Measurements from ENCODE around the gene GPR137.

The GPR137 gene

DNA sequence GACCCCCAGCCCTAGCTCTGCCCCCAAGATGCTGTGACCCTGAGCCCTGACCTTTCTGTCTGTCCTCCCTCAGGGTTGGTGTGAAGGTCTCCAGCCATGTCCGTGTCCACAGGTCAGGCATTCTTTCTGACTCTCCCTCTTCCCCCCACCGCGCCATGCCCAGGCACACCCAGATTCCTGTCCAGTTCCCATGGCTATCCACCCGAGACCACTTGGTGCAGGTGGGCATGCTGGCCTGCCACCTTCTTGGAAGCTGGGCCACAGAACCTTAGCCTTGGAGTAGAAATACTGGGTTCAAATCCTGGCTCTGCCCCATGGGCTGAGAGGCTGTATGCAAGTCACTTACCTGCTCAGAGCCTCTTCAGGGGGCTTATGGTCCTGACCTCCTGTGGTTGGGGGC, 36.6 kb upstream of the GPR137 start:
- DNase-seq = no peak

GRCh38 chr11:64249563-64250414, 35.9 kb upstream of the GPR137 start:
- no peak for DNase-seq

GRCh38 chr11:64250415-64251015, 35.1 kb upstream of the GPR137 start:
- no peak for DNase-seq

DNA sequence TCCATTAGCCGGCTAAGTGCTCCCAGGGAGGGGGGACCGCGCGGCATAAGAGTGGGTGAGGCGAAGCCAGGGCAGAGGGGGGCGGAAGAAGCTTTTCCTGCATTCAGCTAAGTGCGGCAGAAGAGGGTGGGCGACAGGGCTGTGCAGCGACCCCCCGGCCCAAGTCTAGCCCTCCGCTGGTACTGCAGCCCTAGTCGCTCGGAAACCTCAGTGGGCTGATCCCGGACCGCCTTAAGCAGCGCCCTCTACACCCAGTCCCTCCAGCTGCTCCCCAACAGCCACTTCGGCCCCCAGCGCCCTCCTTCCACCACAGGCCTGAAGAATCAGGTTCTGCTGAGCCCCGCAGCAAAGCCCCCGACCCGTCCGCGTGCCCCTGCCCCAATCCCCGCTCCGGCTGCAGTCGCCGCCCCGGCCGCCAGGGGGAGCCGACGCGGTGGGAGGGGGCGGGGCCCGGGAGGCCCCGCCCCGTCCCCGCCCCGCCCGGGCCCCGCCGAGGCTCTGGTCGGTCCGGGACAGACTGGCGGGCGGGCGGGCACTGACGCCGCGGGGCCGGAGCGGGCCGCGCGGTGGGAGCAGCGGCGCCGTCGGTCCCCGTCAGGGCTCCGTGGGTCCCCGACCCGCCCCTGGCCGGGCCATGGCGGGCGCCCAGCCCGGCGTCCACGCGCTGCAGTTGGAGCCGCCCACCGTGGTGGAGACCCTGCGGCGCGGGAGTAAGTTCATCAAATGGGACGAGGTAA, 34.5 kb upstream of the GPR137 start, which contains the start of gene PLCB3:
Gene PLCB3 (plus strand): TSS at position 515 of the 737 bp plus-strand sequence. CDS start 120 bp downstream, at position 635.
- DNase-seq = peak; percentile 51

DNA sequence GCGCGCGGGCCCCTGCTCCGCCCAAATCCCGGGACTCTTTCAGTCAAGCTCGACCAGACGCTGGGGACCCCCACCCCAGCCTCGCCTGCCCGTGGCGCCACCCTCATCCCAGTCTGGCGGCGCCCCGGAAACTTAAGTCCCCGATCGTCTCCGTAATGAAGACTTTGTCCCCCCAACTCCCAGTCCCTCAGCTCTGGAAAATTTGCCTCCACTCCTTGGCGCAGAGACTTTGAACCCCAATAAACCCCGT, 34.0 kb upstream of the GPR137 start:
- DNase-seq = no peak

DNA sequence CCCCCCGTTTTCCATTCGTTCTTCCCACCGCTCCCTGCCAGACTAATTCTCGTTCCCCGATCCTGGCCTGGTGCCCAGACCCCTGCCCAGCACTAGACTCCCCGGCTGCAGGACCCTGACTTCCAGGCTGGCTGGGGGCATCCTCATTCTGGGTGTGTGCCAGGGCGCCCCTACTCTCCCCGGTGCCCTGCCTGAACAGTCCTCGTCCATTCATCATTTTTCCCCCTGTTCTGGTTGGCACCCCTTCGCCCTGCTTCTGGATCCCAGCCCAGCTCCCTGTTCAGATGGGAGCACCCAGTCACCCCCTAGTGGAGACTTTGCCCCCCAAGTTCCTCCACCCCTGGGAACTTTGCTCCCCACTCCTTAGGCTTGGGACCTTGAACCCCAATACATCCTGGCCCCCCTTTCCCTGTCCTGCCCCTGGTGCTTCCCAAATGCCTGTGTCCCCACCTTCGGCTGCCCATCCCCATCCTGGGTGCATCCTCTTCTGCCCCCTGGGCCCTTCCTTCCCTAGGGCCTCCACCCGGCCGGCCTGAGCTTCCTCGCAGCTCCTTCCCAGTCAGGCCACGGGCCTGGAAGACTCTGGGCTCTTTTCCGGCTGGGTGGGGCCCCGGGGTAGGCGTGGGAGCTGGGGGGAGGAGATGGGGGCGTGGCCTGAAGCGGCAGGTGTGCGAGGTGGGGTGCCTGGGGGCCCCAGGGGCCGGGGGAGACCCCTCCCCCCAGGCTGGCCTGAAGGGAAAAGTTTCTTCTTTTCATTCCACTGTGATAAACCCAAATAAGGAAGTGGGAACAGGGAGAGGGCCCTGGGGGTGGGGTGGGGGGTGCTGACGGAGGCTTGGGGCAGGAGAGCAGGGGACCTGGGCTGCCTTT, 33.4 kb upstream of the GPR137 start:
- peak; percentile 24 for DNase-seq

DNA sequence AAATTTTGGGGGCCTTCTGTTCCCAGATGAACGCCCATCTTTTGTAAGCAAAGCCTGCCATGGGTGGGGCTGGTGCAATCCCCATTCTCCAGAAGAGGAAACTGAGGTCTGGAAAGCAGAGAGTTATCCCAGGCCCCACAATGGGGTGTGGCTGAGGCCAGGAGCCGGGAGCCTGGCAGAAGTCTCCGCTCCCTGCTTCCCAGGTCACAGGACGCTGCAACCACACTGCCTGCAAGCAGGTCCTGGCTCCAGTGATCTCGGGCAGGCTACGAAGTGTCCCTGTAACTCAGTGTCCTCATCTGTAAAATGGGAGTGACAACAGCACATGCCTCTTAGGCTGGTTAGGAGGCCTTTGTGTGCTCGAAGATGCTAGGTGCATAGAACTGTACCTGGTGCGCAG, 32.6 kb upstream of the GPR137 start:
- no peak for DNase-seq

- DNase-seq = no peak
Measured at GRCh38 chr11:64253481-64253880, 32.2 kb upstream of the GPR137 start.

DNA sequence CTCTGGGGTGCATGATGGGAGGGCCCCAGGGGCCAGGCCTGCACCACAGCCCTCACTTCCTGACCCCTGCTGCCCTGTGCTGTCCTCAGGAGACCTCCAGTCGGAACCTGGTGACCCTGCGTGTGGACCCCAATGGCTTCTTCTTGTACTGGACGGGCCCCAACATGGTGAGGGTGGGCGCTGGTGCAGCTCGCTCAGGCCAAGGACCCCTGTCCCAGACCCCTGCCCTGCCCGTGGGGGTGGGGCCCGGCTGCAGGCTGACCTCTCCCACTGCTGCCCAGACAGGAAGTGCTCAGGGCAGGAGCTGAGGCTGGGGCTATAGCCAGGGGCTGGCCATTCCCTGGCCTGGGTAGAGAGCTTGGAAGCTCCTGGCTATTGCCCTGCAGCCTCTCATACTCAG, 31.3 kb upstream of the GPR137 start:
- no peak for DNase-seq

DNA sequence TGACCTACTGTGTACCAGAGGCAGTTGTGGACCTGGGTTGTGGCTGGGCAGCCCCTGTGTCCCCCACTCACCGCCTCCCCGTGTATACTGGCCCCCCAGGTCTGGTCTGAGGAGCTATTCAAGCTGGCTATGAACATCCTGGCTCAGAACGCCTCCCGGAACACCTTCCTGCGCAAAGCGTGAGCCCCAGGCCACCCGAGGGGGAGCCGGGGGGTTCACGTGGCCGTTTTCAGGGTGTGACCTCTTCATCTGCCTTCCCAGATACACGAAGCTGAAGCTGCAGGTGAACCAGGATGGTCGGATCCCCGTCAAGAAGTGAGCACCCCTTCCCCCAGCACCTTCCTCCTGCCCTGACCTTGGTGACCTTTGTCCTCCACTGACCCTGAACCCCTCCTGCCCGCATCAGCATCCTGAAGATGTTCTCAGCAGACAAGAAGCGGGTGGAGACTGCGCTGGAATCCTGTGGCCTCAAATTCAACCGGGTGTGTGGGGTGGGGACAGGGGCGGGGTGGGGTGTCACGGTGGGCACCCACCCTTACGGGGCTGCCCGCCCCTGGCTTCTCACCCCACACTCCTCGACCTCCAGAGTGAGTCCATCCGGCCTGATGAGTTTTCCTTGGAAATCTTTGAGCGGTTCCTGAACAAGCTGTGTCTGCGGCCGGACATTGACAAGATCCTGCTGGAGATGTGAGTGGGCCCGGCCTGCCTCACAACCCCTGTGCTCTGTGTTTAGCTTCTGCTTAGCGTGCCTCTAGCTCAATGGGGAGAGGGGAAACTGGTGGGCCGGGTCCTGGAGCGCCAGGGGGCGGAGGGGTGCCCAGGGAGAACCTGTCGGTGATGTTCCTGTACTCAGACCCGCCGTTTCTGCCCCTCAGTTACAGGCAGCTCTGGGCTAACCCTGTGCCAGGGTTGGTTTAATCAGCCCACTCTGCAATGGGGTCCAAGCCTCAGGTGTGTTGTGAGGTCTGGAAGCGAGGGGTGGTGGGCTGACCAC, 30.2 kb upstream of the GPR137 start:
- DNase-seq = no peak

- DNase-seq = no peak
Measured at GRCh38 chr11:64256300-64256699, 29.3 kb upstream of the GPR137 start.

DNA sequence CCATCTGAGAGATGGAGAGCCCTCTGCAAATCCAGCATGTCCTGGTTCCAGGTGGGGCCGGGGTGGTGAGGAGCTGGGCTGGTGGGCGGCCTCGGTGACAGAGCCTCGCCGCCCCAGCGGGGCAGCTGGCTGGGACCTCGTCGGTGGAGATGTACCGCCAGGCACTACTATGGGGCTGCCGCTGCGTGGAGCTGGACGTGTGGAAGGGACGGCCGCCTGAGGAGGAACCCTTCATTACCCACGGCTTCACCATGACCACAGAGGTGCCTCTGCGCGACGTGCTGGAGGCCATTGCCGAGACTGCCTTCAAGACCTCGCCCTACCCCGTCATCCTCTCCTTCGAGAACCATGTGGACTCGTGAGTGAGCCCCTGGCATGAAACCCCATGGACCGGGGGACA, 27.3 kb upstream of the GPR137 start:
- no peak for DNase-seq

DNA sequence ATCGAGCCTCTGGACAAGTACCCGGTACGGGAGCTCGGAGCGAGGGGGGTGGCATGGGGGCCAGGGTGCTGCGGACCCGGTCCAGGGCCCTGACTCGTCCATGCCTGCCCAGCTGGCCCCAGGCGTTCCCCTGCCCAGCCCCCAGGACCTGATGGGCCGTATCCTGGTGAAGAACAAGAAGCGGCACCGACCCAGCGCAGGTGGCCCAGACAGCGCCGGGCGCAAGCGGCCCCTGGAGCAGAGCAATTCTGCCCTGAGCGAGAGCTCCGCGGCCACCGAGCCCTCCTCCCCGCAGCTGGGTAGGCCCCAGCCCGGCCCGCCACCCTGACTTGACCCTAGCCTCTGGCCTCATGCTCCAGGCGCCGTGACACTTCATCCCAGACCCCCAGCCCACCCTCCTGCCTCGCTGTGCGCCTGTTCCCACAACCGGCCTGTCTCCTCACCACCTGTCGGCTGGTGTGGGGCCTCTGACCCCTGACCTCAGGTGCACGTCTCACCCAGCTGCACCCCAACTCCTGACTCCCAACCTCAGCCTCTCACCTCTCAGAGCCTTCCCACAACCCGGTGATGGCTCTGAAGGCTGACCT, 26.6 kb upstream of the GPR137 start:
- DNase-seq = no peak

DNA sequence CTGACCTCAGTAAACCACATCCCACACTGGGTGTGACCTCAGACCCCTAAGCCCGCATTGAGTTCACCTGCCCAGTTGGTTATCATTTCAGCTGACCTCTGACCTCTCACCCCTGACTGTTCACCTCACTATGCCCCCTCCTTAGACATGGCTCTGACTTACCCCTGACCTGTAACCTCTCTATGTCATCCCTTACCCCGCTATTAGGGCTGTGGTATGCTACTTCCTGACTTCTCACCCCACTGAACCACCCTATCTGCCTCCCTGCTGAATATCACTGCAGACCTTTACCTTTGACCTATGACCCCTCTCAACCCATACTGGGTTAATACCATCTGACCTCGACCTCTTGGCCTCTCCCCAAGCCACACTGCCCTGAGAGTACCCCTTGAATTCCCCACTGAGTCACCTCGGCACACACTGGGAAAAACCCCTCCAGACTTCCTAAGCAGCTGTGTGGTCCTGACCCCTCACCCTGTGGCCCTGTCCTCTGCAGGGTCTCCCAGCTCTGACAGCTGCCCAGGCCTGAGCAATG, 26.0 kb upstream of the GPR137 start:
- no peak for DNase-seq

- DNase-seq = no peak
Measured at GRCh38 chr11:64260147-64260708, 25.4 kb upstream of the GPR137 start.

GRCh38 chr11:64261556-64262080, 24.0 kb upstream of the GPR137 start:
- no peak for DNase-seq

DNA sequence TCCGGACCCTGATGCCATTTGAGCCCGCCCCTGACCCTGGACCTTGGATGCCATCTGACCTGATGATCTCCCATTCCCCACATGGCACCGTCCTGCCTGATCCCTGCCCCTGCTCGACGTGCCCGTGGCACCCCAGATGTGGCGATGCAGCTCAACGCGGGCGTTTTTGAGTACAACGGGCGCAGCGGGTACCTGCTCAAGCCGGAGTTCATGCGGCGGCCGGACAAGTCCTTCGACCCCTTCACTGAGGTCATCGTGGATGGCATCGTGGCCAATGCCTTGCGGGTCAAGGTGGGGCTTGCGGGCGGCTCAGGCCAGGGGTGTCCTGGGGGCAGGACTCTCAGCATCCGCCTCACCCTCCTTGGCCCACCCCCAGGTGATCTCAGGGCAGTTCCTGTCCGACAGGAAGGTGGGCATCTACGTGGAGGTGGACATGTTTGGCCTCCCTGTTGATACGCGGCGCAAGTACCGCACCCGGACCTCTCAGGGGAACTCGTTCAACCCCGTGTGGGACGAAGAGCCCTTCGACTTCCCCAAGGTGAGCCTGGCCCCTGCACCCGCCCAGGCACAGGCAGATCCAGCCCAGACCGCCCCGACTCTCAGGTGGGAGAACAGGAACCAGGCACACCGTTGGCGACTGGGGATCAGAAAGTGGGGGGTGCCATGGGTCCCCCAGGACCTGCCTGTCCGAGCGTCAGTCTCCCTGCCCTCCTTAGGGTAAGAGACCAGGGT, 23.2 kb upstream of the GPR137 start:
- DNase-seq = no peak

GRCh38 chr11:64263021-64263946, 22.4 kb upstream of the GPR137 start:
- peak; percentile 20 for DNase-seq

Measured in fibroblast of skin of abdomen (primary cell).